HG02763 (cell line): ENCODE data around the gene MGAM2.

Source experiments
- ATAC-seq: cut with Tn5 transposase; IDR thresholded peaks from one replicate; pipeline ENCODE4 v1.9.1; 2021; ENCODE audit warnings: mild to moderate bottlenecking, moderate library complexity; ENCODE audit not compliant: unreplicated experiment

The MGAM2 gene

GRCh38 chr7:142174441-142174840, 62.9 kb downstream of the MGAM2 start:
- ATAC-seq, result no peak

GRCh38 chr7:142175594-142175993, 64.1 kb downstream of the MGAM2 start:
- ATAC-seq, result no peak

GRCh38 chr7:142176901-142177300, 65.4 kb downstream of the MGAM2 start:
- no peak for ATAC-seq

- ATAC-seq, result no peak
Measured at GRCh38 chr7:142177869-142178268, 66.4 kb downstream of the MGAM2 start.

GRCh38 chr7:142180426-142180825, 68.9 kb downstream of the MGAM2 start:
- ATAC-seq, result no peak

- no peak for ATAC-seq
Measured at GRCh38 chr7:142181211-142181610, 69.7 kb downstream of the MGAM2 start.

GRCh38 chr7:142181966-142182365, 70.4 kb downstream of the MGAM2 start:
- ATAC-seq, result no peak

- ATAC-seq, result no peak
Measured at GRCh38 chr7:142185069-142185468, 73.6 kb downstream of the MGAM2 start.

GRCh38 chr7:142185801-142186200, 74.3 kb downstream of the MGAM2 start:
- ATAC-seq, result no peak

GRCh38 chr7:142188154-142188553, 76.6 kb downstream of the MGAM2 start:
- no peak for ATAC-seq

GRCh38 chr7:142188846-142189245, 77.3 kb downstream of the MGAM2 start:
- ATAC-seq, result no peak

GRCh38 chr7:142194201-142194600, 82.7 kb downstream of the MGAM2 start:
- no peak for ATAC-seq

- no peak for ATAC-seq
Measured at GRCh38 chr7:142196066-142196840, 84.7 kb downstream of the MGAM2 start.

- ATAC-seq, result no peak
Measured at GRCh38 chr7:142200206-142200605, 88.7 kb downstream of the MGAM2 start.

GRCh38 chr7:142228537-142229104, 117.1 kb downstream of the MGAM2 start:
- ATAC-seq, result no peak

- no peak for ATAC-seq
Measured at GRCh38 chr7:142231716-142232115, 120.2 kb downstream of the MGAM2 start.

GRCh38 chr7:142240546-142240945, 129.0 kb downstream of the MGAM2 start:
- no peak for ATAC-seq

GRCh38 chr7:142243823-142244222, 132.3 kb downstream of the MGAM2 start:
- no peak for ATAC-seq

GRCh38 chr7:142248166-142249160, 136.9 kb downstream of the MGAM2 start:
- no peak for ATAC-seq

- ATAC-seq, result no peak
Measured at GRCh38 chr7:142249918-142250317, 138.4 kb downstream of the MGAM2 start.

- no peak for ATAC-seq
Measured at GRCh38 chr7:142250705-142251104, 139.2 kb downstream of the MGAM2 start.
